Mammary epithelial cell (primary cell): ENCODE measurements around the gene LIX1.

ENCODE experiments used
- EZH2 ChIP-seq: IDR thresholded peaks from 2 replicates; pipeline ENCODE4 v1.6.1; 2012; ENCODE audit warnings: low read length, inconsistent platforms, borderline replicate concordance
- TF ChIP-seq, protein P1 (sequence below), 2 donors: IDR thresholded peaks in 1 of 2; conservative IDR thresholded peaks in 1 of 2; 2 replicates each; pipeline ENCODE4 v1.5.1; 2011 to 2012; ENCODE audit warnings: inconsistent platforms in 2 of 2, low read length in 2 of 2, mild to moderate bottlenecking in 2 of 2, control low read depth in 1 of 2, low read depth in 1 of 2; ENCODE audit not compliant: insufficient read depth in 1 of 2; ENCODE audit errors: extremely low read depth in 1 of 2

DNA sequence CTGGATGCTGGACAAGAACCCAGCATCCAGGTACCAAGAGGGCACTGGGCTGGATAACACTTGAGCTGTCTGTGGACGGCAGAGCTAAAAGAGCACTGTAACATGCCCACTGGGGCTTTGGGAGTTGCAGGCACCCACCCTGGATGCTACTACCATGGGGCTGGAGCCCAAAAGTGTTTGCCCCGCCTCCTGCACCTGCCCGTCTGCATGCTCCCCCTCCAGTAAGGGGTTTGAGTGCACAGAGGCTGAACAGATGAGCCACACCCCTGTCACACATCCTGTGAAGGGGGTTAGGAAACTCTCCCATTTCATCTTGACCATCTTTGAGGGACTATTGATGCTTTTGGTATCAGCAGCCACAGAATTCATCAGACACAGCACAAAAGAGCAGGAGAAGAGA lies 69.0 kb downstream of the LIX1 start:
- TF ChIP-seq, protein P1, sequence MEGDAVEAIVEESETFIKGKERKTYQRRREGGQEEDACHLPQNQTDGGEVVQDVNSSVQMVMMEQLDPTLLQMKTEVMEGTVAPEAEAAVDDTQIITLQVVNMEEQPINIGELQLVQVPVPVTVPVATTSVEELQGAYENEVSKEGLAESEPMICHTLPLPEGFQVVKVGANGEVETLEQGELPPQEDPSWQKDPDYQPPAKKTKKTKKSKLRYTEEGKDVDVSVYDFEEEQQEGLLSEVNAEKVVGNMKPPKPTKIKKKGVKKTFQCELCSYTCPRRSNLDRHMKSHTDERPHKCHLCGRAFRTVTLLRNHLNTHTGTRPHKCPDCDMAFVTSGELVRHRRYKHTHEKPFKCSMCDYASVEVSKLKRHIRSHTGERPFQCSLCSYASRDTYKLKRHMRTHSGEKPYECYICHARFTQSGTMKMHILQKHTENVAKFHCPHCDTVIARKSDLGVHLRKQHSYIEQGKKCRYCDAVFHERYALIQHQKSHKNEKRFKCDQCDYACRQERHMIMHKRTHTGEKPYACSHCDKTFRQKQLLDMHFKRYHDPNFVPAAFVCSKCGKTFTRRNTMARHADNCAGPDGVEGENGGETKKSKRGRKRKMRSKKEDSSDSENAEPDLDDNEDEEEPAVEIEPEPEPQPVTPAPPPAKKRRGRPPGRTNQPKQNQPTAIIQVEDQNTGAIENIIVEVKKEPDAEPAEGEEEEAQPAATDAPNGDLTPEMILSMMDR (conservative IDR thresholded peaks at IDR 0.05 in 1 of 2, IDR thresholded peaks at IDR 0.05 in 1 of 2; ENCODE audit: extremely low read depth in 1 of 2, insufficient read depth in 1 of 2, low read depth in 1 of 2, low read length in 2 of 2) = no peak
- no peak for TF ChIP-seq EZH2
